ENCODE data around the gene THSD4. TPM values are rescaled to one million over a fixed set of nuclear protein-coding genes. Genes with fewer than 3 reads are reported as not detected.
"Not testable (repeated sequence)": the region's sequence is repeated elsewhere in the genome, so short reads cannot be mapped to it uniquely, and the experiment has no call there.

Gene THSD4
- total RNA-seq, 1 experiment from 2014 or later: 1.2 TPM

- in situ Hi-C loops (cut with HindIII; ENCODE audit: low sequenced_read_pairs): no loop called here
These were observed 539.5 kb downstream of the THSD4 start for GRCh38 chr15:71654720-71655174.

GRCh38 chr15:71656425-71656824, 541.2 kb downstream of the THSD4 start:
- in situ Hi-C loops (cut with HindIII; ENCODE audit: low sequenced_read_pairs): no loop called here
- no peak for DNase-seq (ENCODE audit: low spot score)

More at GRCh38 chr15:71654720-71655174, 539.5 kb downstream of the THSD4 start:
- DNase-seq (ENCODE audit: low spot score): no peak

DNA sequence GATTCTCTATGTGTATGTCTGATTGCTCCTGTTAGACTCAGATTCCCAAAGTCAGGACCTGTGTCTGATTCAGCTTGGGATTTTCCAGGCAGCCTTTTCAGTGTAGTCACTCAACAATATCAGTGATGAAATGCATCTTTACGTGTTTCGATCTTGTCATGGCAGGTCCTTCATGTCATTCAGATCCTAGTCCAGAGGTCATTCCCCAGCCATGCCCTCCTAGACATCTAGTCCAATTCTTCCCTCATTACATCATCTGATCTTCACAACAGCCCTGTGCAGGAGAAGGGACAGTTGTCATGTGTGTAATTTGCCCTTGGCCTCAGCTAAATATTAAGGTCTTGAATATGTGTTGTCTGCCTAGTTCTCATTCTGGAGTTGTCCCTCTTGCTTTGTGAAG, 541.9 kb downstream of the THSD4 start:
- DNase-seq (ENCODE audit: low spot score): no peak
- in situ Hi-C loops (cut with HindIII; ENCODE audit: low sequenced_read_pairs): no loop called here

DNA sequence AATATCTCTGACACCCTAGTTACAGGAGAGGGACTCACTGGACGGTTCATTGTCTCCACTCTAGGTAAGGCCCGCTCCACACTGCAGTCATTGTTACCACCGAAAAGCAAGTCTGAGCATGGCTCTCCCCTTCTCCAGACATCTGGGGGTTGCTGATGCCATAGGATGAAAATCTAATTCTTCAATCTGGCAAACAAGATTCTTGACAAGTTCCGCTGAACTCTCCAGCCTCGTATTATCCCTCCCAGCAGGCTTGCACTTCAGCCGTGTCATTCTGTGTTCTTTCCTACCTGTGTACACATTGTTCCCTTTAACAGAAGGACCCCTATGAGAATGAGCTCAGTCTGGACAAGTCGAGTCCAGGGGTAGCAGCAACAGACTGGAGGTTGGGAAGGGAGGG, 542.8 kb downstream of the THSD4 start:
- DNase-seq (ENCODE audit: low spot score): no peak
- in situ Hi-C loops (cut with HindIII; ENCODE audit: low sequenced_read_pairs): no loop called here

- DNase-seq (ENCODE audit: low spot score): no peak
- in situ Hi-C loops (cut with HindIII; ENCODE audit: low sequenced_read_pairs): no loop called here
These were observed 543.8 kb downstream of the THSD4 start for GRCh38 chr15:71658827-71659729.

GRCh38 chr15:71659730-71660067, 544.4 kb downstream of the THSD4 start:
- no peak for DNase-seq (ENCODE audit: low spot score)
- in situ Hi-C loops (cut with HindIII; ENCODE audit: low sequenced_read_pairs): no loop called here

DNA sequence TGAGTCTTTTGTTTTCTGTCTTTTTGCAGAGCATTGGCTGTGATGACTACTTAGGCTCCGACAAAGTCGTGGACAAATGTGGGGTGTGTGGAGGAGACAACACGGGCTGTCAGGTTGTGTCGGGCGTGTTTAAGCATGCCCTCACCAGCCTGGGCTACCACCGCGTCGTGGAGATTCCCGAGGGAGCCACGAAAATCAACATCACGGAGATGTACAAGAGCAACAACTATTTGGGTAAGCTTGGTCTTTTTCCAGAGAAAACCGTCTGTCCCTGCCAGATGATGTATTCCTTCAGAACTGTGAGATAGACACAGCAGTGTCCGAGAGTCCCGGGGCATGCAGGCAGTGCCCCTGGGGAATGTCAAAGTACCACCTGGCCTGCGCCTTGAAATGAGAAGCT, 545.2 kb downstream of the THSD4 start:
- in situ Hi-C loops (cut with HindIII; ENCODE audit: low sequenced_read_pairs): no loop called here
- no peak for DNase-seq (ENCODE audit: low spot score)

DNA sequence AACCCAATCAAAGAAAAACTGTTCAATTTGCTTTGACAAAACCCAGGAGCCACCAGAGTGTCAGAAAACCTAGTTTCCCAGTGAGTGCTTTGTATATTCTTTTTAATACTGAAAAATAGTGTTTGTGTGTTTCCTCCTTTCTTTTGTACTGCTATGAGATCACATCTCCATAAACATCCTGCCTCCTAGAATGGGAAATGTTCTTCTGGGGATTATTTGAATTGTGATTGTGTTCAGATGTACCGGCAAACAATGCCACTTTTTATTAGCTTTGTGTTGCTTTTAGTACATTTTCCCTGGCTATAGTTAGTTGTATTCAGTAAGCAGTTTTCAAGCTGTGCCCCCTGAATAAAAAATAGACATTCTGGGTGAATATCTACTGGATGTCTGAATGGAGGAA, 547.0 kb downstream of the THSD4 start:
- no peak for DNase-seq (ENCODE audit: low spot score)
- in situ Hi-C loops (cut with HindIII; ENCODE audit: low sequenced_read_pairs): no loop called here

GRCh38 chr15:71664622-71665021, 549.4 kb downstream of the THSD4 start:
- in situ Hi-C loops (cut with HindIII; ENCODE audit: low sequenced_read_pairs): no loop called here
- DNase-seq (ENCODE audit: low spot score): no peak

- in situ Hi-C loops (cut with HindIII; ENCODE audit: low sequenced_read_pairs): no loop called here
- no peak for DNase-seq (ENCODE audit: low spot score)
These were observed 551.7 kb downstream of the THSD4 start for GRCh38 chr15:71666763-71667620.

DNA sequence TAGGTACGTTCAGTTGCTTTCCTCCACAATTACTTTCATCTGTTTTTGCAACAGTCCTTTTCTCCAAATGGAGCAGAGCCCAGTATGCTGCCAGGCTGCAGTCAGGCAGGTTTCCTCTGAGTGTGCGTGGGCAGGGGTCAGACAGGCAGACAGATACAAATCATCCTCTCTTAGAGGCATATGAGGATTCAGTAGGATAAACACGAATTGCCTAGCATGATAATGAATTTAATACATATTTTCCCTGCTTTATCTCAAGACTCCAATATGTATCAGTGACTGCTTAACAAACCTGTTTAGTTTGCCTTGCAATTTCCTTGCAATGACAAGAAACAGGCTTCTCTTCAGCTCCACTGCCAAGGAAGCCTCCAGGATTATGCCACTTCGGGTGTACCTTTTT, 554.4 kb downstream of the THSD4 start:
- DNase-seq (ENCODE audit: low spot score): no peak
- in situ Hi-C loops (cut with HindIII; ENCODE audit: low sequenced_read_pairs): no loop called here

- DNase-seq (ENCODE audit: low spot score); in situ Hi-C loops (cut with HindIII; ENCODE audit: low sequenced_read_pairs): not testable (repeated sequence)
These were observed 555.0 kb downstream of the THSD4 start for GRCh38 chr15:71670222-71670621.

- in situ Hi-C loops (cut with HindIII; ENCODE audit: low sequenced_read_pairs): no loop called here
- no peak for DNase-seq (ENCODE audit: low spot score)
These were observed 559.1 kb downstream of the THSD4 start for GRCh38 chr15:71674354-71674753.

DNA sequence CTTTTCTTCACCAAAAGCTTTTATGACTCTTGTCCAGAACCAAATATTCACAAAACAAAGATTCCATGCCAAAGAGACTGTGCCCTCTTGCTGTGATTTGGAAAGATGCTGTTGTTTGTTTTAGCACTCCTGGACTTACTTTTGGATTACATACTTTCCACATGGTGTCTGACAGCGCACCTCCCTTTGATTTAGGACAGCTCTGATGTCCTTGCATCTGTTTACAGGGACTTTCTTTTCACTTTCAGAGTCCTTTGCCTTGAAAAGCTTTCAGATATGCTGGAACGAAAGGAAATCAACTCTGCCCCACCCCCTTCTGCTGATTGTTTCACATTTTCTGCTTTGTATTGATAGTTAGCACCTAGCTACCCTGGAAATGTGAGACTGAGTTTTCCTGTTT, 562.1 kb downstream of the THSD4 start:
- DNase-seq (ENCODE audit: low spot score): no peak
- in situ Hi-C loops (cut with HindIII; ENCODE audit: low sequenced_read_pairs): no loop called here

- no peak for DNase-seq (ENCODE audit: low spot score)
- in situ Hi-C loops (cut with HindIII; ENCODE audit: low sequenced_read_pairs): no loop called here
These were observed 562.5 kb downstream of the THSD4 start for GRCh38 chr15:71677766-71678165.

DNA sequence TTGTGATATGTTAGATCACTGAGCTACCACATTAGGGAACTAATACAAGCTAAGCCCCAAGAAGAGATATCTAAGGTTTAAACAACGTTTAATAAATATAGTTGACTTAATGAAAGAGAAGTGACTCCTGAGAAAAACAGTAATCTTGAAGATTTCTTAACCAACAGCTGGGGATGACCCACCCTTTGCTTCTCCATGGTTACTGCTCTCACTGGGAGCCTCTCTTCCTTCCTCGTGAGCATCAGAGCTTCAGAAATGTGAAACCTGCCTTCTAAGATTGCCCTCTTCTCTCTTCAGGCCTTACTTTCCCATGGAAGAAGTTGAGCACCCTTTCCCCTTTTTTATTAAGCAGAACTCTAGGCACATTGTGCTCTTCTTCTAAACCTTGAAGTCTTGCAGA, 562.9 kb downstream of the THSD4 start:
- DNase-seq (ENCODE audit: low spot score): no peak
- in situ Hi-C loops (cut with HindIII; ENCODE audit: low sequenced_read_pairs): no loop called here

- in situ Hi-C loops (cut with HindIII; ENCODE audit: low sequenced_read_pairs): no loop called here
These were observed 563.3 kb downstream of the THSD4 start for GRCh38 chr15:71678605-71679004.

DNA sequence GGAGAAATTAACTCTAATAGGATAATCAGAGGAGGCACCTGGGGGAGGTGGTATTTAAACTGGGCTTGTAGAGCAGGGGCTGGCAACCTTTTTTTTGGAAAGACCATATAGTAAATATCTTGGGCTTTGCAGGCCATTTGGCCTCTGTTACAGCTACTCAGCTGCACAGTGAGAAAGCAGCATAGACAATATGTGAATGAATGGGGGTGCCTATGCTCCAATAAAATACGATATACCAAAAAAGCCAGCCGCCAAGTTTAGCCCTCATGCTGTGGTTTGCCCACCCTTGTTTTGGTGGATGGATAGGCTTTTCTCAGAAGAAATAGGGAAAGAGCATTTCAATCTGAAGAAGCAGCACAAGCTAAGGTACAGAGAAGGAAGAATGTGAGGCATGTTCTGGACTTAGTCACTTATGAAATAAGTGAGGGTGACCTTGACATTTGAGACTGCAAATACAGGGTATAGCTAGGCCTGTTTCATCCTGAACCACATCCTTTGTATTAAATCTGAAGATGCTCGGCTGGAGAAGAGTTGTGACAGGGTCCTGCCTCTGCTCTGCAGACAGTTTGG, 564.0 kb downstream of the THSD4 start:
- in situ Hi-C loops (cut with HindIII; ENCODE audit: low sequenced_read_pairs): no loop called here

More at GRCh38 chr15:71678605-71679004, 563.3 kb downstream of the THSD4 start:
- no peak for DNase-seq (ENCODE audit: low spot score)

GRCh38 chr15:71679793-71680353, 564.6 kb downstream of the THSD4 start:
- DNase-seq (ENCODE audit: low spot score): no peak
- in situ Hi-C loops (cut with HindIII; ENCODE audit: low sequenced_read_pairs): no loop called here

More for the DNA sequence above, 564.0 kb downstream of the THSD4 start:
- DNase-seq (ENCODE audit: low spot score): no peak

Measured in G401 (cell line).